ENCODE measurements around the gene LMBRD2.

Gene LMBRD2

DNA sequence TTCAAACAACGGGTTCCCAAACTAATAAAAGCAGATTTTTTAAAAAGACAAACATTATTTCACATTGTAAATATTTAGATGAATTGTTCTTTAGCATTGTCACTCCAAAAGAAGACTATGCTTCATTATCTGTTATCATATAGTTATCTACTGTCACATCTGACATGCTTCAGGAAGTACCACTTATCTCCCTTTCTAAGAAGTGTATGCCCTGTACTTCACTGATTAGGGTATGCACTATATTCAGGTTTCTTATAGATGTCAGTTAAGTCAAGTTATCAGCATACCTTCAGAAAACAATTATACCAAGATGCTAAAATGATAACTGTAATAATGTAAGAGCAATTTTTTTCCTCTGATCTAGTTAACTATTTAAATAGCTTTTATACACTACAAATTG, 40.4 kb downstream of the LMBRD2 start:
- no peak for DNase-seq (ENCODE audit: low read depth in 2 of 2, low spot score in 1 of 2)

DNA sequence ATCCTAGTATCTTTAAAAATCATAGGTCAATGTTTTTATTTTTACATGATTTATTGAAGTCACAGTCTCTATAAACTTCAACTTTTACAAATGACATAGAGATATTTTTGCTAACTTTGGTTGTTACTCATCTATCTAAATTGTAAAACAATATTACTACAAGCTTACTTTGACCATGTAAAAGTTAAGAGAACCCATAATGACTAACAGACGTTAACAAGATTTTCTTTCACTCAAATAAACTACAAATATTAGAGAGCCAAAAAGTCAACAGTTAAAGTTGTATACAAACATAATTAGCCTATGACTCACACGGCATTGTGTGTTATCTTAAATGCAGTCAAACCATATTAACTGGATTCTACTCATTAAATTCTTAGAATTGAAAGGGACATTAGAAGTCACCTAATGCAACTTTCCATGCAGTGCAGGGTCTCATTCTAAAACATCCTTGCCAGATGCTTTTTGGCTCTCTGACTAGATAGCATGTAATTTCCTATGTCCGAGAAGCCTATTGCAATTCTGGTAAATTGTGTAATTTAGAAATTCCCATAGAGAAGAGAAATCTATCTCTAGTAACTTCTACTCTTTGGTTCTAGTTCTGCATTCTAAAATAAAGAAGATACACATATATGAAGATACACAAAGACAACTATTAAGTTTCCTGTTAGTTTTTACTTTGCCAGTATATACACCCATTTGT, 42.8 kb downstream of the LMBRD2 start:
- no peak for DNase-seq (ENCODE audit: low read depth in 2 of 2, low spot score in 1 of 2)

DNA sequence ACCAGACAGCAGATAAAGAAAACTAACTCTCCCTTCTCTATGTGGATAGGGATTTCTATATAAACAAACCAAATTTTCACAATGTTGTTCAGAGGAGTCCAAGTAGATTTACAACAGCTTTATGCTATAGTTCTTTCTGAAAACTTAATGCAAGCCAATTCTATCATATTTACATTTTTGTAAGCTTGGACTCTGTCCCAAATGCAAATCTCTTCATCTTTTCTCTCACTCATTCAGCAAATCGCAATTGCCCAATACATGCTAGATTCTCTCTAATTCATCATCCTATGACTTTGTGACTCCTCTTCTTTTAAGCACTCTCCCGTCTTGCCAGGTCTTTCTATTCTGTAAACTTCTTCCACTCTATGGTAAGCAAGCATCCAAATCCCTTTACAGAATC, 45.9 kb downstream of the LMBRD2 start:
- no peak for DNase-seq (ENCODE audit: low read depth in 2 of 2, low spot score in 1 of 2)

DNA sequence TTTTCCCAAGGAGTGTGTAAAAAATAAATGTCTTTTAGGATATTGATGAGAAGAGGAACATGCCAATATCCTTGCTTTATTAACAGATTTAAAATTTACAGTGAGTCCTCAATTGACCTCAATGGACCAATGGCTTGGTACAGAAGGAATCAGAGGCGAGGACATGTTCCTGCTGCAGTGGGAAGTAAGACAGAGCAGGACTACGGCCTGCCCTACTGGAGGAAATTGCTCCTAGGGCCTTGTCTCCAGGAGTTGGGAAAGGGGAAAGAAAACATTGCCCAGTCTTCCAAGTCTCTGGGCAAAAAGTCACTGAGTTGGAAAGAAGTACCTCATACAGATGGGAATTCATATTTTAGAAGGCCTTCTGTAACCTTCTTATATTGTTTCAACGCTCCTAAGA, 51.9 kb downstream of the LMBRD2 start:
- DNase-seq (ENCODE audit: low read depth in 2 of 2, low spot score in 1 of 2), result no peak

GRCh38 chr5:36096486-36096885, 55.2 kb downstream of the LMBRD2 start:
- DNase-seq (ENCODE audit: low read depth in 2 of 2, low spot score in 1 of 2), result no peak

DNA sequence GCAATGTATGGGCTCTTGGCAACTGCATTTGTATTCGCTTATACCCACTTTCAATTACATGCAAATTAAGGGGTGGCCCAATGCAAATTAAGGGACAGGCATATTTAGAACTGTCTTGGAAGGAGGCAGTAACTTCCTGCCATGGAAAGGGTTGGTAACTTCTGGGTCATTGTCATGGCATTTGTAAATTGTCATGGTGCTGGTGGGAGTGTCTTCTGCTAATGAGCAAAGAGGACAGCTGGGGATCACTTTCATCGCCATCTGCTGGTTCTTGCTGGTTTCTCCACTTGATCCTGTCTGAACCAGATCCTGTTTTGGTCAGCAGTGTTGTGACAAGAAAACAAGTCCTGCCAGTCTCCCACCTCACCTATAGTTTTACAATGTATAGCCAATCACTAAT, 61.7 kb downstream of the LMBRD2 start:
- DNase-seq (ENCODE audit: low read depth in 2 of 2, low spot score in 1 of 2), result no peak

GRCh38 chr5:36079200-36079781, 72.4 kb downstream of the LMBRD2 start:
- DNase-seq (ENCODE audit: low read depth in 2 of 2, low spot score in 1 of 2), result no peak

GRCh38 chr5:36078430-36078829, 73.3 kb downstream of the LMBRD2 start:
- DNase-seq (ENCODE audit: low read depth in 2 of 2, low spot score in 1 of 2), result no peak

GRCh38 chr5:36073595-36074216, 78.0 kb downstream of the LMBRD2 start:
- no peak for DNase-seq (ENCODE audit: low read depth in 2 of 2, low spot score in 1 of 2)

GRCh38 chr5:36070687-36071571, 80.8 kb downstream of the LMBRD2 start:
- no peak for DNase-seq (ENCODE audit: low read depth in 2 of 2, low spot score in 1 of 2)

DNA sequence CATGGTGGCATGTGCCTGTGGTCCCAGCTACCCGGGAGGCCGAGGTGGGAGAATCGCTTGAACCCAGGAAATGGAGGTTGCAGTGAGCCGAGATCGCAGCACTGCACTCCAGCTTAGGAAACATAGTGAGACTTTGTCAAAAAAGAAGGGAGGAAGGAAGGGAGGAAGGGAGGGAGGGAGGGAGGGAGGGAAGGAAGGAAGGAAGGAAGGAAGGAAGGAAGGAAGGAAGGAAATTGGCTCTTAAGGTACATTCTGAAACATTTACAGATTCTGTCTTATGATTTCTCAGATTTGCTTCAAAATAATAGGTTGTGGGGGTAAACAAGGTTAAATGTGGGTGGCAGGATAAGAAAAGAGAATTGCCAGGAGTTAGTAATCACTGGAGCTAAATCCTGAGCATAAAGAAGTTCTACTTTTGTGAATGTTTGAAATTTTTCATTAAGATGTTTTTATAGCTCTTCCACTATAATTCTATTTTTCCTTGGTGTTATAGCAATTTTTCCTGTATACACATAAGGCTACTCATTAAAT, 82.9 kb downstream of the LMBRD2 start:
- DNase-seq (ENCODE audit: low read depth in 2 of 2, low spot score in 1 of 2), result no peak

DNA sequence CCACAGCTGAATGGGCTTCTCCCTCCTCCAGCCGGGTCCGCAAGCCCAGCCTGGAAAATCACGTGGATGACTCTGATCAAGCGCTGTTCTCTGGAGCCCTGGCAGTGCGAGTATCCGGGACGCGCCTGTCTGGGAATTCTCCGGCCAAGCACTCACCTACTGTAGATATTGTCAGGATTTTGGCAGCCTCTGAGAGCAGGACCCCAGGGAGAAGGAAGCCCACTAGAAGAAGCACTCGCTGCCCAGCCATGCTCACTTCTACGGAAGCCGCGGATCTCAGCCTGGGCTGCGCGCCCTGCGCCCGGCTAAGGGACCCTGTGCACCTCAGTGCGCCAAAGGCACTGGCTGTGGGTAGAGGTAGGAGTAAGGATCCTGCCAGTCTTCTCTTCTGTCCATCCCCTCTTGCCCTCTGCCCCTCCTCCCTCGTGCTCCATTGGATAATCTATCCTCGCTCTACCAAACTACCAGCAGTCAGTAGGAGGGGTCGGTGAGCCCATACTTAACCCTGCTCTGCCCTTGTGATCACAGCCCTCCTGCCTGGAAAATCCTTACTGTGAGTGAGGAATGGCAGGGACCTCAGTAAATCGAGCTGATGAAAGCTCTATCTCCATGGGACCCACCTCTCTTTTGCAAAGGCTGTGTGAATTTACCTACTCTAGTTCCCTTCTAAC, 85.0 kb downstream of the LMBRD2 start, which contains the start of gene UGT3A2:
Gene UGT3A2, minus strand, starts transcription at position 343 of the 671 bp plus-strand sequence. Its CDS starts 93 bp downstream, at position 250.
- no peak for DNase-seq (ENCODE audit: low read depth in 2 of 2, low spot score in 1 of 2)

- DNase-seq (ENCODE audit: low read depth in 2 of 2, low spot score in 1 of 2), result no peak
Observed at GRCh38 chr5:36066001-36066539, 85.6 kb downstream of the LMBRD2 start.

GRCh38 chr5:36060420-36060887, 91.2 kb downstream of the LMBRD2 start:
- no peak for DNase-seq (ENCODE audit: low read depth in 2 of 2, low spot score in 1 of 2)

GRCh38 chr5:36059571-36060419, 91.9 kb downstream of the LMBRD2 start:
- DNase-seq (ENCODE audit: low read depth in 2 of 2, low spot score in 1 of 2), result no peak

DNA sequence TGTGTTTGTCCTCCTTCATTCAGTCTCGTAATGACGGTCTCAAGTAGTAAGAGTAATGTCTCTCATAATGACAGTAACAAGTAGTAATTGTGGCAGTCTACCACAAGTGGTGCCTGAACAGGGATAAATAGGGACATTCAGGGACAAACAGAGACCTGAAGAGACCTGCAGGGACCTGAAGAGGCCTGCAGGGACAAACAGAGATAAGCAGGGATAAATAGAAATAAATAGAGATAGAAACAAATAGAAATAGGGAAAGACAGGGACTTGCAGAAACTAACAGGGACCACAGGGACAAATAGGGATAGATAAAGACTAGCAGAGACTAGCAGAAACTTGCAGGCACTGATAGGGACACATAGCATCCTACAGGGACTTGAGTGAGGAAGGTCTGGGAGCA, 92.9 kb downstream of the LMBRD2 start:
- DNase-seq (ENCODE audit: low read depth in 2 of 2, low spot score in 1 of 2), result no peak

- no peak for DNase-seq (ENCODE audit: low read depth in 2 of 2, low spot score in 1 of 2)
Observed at GRCh38 chr5:36057386-36057785, 94.3 kb downstream of the LMBRD2 start.

DNA sequence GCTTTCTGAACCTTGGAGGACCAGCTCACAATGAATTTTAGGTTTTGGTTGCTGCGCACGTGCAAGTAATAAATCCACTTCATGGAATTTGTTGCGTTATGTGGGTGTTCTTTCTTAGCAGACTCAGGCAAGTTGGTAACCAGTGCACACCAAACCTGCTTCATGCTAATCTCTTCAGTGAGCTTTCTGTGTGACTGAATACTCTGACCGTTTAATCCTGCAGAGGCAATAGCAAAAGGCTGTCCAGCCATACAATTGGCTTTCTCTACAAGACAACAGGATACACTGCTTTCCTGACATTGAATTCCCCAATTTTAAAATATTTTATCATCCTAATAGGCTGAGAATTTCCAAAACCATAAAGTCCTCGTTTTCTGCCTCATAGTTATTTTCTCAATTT, 95.3 kb downstream of the LMBRD2 start:
- DNase-seq (ENCODE audit: low read depth in 2 of 2, low spot score in 1 of 2), result no peak

DNA sequence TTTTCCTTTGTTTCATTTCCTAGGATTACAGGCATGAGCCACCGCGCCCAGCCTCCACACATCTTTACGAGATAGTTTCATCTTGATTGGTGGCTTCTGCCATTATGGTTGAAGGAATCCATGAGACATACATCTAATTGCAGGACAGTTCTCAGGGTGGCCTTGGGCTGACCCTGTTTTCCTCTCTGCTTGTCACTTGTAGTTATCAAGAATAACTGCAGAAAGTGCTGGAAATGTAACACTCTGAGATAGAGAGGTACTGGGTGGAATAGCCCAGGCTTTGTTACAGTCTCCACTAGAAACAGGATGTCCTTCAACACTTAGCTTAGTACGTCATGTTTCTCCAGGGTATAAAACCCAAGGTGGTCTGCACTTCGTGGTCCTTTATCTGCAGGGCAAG, 95.7 kb downstream of the LMBRD2 start:
- no peak for DNase-seq (ENCODE audit: low read depth in 2 of 2, low spot score in 1 of 2)

Data from stimulated activated CD8-positive, alpha-beta memory T cell treated with anti-CD3 and anti-CD28 coated beads, Interleukin-4, amount 100 ng/mL, for 1 hour (primary cell).